NCI-H446 (cell line): ENCODE data around the gene TBL3.

Source experiments
- DNase-seq, 2 experiments: peaks; one replicate each; lab custom pipeline; 2025; lab: John Stamatoyannopoulos, UW

Gene TBL3

GRCh38 chr16:1964506-1965395 is 7.1 kb upstream of the TBL3 start, which contains the start of gene RPS2:
RPS2 (minus strand) TSS chr16:1964826; CDS start chr16:1964625, 201 bp downstream.
- DNase-seq: peak; percentile 93 to 99

GRCh38 chr16:1965396-1966001 is 6.4 kb upstream of the TBL3 start:
- no peak for DNase-seq

- no peak for DNase-seq
Observed at GRCh38 chr16:1966460-1966859, 5.4 kb upstream of the TBL3 start, which contains the start of gene RNF151. RNF151 (plus strand) TSS chr16:1966856; CDS start chr16:1966882, 26 bp downstream.

- DNase-seq: no peak
Observed at GRCh38 chr16:1968146-1968953, 3.5 kb upstream of the TBL3 start.

GRCh38 chr16:1972490-1972877 is 631 bp downstream of the TBL3 start:
- DNase-seq: no peak

GRCh38 chr16:1973461-1974156 is 1.8 kb downstream of the TBL3 start:
- DNase-seq: no peak

- DNase-seq: no peak
Observed at GRCh38 chr16:1974157-1975070, 2.6 kb downstream of the TBL3 start.

- no peak for DNase-seq
Observed at GRCh38 chr16:1975432-1976215, 3.8 kb downstream of the TBL3 start.

- DNase-seq: no peak
Observed at GRCh38 chr16:1976216-1976520, 4.3 kb downstream of the TBL3 start.

- no peak for DNase-seq
Observed at GRCh38 chr16:1976951-1977874, 5.4 kb downstream of the TBL3 start.

GRCh38 chr16:1977875-1978268 is 6.0 kb downstream of the TBL3 start:
- no peak for DNase-seq

- no peak for DNase-seq
Observed at GRCh38 chr16:1978476-1979120, 6.7 kb downstream of the TBL3 start.

GRCh38 chr16:1979271-1980029 is 7.6 kb downstream of the TBL3 start:
- no peak for DNase-seq

GRCh38 chr16:1980030-1980769 is 8.3 kb downstream of the TBL3 start:
- no peak for DNase-seq

GRCh38 chr16:1980770-1981087 is 8.9 kb downstream of the TBL3 start:
- DNase-seq: no peak

- no peak for DNase-seq
Observed at GRCh38 chr16:1981398-1981836, 9.6 kb downstream of the TBL3 start, which contains the start of gene NOXO1. NOXO1 (minus strand) TSS chr16:1981469; CDS start chr16:1981179, 290 bp downstream.

- DNase-seq: no peak
Observed at GRCh38 chr16:1982013-1982433, 10.2 kb downstream of the TBL3 start.
